ENCODE measurements around the gene IGFALS.

IGFALS gene

DNA sequence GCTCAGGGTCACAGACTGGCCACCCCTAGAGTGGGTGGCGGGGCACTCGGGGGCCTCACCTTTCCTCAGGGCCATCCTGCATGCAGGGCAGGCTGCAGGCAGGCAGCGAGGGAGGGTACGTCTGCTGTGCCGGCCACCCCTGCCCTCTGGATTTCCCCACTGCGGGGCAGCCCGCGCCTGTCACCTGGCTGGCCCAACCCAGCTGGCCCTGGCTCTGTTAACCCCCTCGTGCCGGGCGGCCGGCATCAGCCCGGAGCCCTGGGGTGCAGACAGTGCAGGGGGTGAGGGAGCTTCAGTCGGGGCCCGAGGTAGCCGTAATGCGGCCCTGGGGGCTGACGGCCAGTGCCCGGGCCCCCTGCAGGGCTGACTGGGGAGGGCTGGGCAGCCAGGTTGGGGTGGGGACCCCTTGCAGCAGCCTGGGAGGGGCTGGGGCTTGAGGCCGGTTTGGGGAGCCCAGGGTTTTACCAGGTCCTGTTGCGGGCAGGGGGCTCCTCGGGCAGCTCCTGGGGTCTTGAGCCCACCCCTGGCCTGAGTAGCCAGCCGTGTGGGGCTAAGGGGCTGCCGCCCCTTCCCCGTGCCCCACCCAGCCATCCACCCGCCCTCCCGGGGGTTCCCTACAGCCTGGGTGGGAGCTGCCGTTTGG, at the start of gene IGFALS:
TSS of gene IGFALS (minus strand) at position 128 of the 643 bp plus-strand sequence. CDS start at position 75, 53 bp downstream.
- DNase-seq, result no peak

DNA sequence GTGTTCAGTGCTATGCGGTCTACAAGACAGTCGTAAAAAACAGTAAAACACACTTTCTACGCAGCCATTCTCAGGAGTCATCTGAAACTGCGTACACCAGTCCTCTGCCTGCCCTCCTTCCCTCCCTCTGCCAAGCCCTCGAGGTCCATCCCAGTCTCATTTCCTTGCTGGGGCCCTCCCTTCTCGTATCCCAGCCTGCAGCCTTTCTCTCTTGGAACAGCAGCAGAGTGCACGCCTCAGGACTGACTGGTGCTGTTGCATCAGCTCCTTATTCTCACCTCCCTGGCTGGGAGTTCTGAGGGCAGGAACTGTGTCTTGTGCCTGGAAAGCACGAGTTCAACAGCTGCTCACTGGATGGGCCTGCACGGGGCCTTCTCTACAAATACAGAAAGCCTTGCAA, 46.0 kb upstream of the IGFALS start:
- DNase-seq, result no peak

DNA sequence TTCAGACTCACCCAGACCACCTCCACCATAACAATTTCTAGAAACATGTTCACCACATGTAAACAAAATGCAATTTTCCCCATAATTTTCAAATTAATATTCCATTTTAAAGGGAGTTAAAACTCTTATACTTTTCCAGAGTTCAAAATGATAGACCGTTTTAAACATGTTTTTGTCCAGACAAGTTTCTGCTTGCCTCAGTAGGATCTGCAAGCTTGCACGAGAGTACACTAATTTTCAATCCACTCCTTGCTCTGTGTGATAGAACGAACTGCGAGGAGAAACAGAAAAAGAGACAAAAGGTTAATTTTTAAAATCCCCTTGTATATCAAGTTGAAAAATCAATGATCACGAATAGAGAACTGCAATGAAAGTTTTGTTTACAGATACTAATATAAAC, 40.6 kb upstream of the IGFALS start:
- DNase-seq, result no peak

- no peak for DNase-seq
Measured at GRCh38 chr16:1832838-1833454, 39.4 kb upstream of the IGFALS start.

DNA sequence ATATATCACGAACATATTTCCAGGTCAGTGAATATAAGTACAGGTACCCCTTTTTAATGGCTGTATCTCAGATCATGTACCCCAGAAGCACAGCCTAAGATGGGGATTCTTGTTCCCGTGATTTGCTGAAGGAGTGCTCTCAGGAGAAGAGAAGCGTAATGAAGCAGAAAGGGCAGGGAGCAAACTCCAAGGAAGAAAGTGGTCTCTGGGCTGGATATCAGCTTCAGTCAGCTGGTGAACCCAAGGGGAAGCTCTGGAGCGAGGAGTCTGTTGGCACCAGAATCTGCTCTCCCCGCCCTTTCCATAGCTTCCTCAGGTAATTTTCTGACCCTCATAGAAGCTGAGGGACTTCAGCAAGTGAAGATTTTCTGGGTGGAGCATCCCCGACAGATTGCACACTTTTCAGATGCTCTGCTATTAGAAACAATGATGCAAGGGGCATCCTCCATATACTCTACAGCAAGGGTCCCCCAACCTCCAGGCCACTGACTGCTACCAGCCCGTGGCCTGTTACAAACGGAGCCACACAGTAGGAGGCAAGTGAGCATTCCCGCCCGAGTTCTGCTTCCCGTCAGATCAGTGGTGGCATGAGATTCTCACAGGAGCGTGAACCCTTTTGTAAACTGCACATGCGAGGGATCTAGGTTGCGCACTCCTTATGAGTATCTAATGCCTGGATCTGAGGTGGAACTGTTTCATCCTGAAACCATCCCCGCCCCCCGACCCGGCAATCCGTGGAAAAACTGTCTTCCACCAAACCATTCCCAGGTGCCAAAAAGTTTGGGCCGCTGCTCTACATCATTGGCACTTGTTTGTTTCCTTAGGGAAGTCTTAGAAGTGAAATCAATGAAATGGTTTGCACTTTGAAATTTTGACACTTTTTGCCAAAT, 37.9 kb upstream of the IGFALS start:
- no peak for DNase-seq

DNA sequence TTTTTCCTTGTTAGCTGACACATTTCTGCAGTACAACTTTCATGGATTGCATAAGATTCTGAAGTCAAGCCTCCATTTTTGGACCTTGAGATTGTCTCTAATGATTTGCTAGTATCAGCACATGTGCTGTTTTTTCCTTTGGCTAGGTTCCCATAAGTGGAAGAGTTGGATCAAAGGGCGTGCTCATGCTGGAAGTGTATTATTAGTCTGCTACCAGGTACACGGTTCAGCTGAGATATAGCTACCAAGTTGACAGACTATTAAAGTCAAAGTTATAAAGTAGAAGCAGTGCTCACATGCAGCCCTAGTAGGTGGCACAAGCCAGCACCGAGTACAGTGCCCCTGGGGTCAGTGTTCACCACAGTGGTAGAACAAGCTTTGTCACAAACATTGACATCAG, 36.7 kb upstream of the IGFALS start:
- no peak for DNase-seq

DNA sequence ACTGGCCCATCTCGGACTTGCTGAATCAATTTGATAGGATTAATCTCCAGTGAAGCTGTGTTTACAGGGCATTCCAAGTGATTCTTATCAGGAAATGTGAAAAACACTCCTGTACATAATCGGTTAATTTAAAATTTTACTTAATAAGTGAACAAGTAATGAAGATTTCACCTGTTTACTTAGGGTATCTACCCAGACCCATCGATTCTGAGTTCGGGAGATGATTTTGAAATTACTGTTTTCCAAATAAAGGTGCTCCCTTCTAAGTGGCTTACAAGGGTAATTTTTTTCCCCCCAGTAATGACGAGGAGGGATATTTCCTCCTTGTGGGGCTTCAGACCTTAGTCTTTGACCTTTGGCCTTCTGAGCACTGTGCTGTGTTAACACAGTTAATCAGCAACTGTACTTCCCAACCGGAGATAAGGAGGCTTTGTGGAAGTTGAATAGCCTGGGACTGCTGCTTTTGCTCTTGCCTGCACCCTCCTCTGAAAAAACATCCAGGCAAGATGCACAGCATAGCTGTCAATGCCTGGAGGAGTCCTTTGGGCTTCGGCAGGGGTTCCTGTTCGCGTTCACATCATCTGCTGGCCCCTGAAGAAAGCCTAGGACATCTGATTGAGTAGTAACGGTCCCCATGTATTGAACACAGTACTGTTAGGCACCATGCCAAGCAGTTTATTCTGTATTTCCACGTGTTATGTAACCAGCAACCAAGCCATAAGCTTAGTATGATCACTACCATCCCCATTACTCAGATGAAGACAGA, 35.3 kb upstream of the IGFALS start:
- no peak for DNase-seq

- peak; percentile 90 for DNase-seq
Measured at GRCh38 chr16:1826691-1827573, 33.4 kb upstream of the IGFALS start, which contains the start of the genes FAHD1 and HAGH. Gene FAHD1 (plus strand): TSS chr16:1827206. CDS start chr16:1827239, 33 bp downstream. Gene HAGH (minus strand): TSS chr16:1826825. CDS start chr16:1826787, 38 bp downstream.

DNA sequence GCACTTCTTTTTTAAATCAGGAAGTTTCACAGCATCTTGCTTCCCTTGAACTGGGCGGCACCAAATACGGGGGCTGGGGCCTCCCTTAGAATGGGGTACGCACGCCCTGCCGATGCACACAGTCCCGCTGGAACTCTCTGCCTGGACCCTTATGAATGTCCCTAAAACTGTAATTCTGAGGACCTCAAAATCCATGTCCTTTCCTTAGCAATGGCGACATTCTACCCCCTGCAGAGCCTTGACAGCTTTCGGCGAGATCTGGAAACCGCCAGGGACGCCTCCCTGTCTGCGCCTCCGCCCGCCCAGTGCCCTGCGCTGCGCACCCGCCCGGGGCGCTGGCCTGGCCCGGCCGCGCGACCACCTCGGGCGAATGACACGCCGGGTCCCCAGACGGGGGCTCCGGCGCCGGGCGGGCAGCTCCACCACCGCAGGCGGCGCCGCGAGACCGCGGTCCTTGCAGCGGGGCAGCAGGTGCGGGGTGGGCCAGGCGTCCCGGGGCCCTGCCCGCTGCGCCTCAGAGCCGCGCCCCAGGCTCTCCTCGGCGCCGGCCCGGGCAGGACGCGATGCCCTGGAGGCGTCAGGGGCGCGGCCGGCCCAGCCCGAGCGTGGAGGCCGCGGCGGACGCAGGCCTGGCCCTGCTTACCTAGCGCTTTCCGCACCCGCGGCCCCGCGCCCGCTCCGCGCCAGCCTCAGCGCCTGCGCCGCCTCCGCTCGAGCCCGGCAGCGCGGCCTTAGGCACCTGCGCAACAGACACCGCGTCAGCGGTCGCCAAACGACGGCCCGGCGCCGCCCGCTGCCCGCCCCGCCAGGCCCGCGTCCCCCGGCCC, 32.6 kb upstream of the IGFALS start:
- peak; percentile 66 for DNase-seq

GRCh38 chr16:1825381-1825863, 31.9 kb upstream of the IGFALS start:
- DNase-seq, result no peak

GRCh38 chr16:1823821-1824220, 30.3 kb upstream of the IGFALS start:
- no peak for DNase-seq

- no peak for DNase-seq
Measured at GRCh38 chr16:1822801-1823200, 29.3 kb upstream of the IGFALS start.

DNA sequence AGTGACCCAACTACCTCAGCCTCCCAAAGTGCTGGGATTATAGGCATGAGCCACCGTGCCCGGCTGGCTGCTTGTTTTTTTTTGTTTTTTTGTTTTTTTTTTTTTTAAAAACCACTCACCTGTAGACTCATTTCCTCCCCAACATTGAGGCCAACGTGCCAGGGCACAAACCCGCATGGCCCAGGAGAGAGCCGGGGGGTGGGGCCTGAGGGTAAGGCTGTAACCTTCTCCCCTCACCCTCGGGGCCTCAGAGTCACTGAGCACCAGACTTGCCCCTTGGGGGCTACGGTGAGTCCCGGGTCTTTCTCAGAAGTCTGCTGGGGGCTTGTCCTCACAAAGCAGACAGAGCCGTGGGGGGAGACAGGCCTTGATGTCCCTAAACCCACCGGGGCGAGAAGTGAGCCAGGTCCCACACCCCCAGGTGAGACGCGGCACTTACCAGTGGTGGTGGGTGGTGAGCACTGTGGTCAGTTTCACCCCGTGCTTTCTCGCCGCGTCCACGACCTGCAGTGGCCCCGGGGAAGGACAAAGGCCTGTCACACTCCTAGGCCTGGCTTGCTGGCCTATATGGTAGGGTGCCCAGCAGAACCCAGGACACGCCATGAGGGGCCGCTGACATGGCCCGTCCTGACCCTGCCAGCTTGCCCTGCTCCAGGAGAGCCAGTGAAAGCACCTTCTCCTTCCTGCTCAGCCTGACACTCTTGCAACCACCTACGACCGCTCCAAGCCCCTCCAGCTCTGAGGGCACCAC, 28.5 kb upstream of the IGFALS start:
- DNase-seq, result no peak

GRCh38 chr16:1820946-1821290, 27.4 kb upstream of the IGFALS start:
- no peak for DNase-seq

DNA sequence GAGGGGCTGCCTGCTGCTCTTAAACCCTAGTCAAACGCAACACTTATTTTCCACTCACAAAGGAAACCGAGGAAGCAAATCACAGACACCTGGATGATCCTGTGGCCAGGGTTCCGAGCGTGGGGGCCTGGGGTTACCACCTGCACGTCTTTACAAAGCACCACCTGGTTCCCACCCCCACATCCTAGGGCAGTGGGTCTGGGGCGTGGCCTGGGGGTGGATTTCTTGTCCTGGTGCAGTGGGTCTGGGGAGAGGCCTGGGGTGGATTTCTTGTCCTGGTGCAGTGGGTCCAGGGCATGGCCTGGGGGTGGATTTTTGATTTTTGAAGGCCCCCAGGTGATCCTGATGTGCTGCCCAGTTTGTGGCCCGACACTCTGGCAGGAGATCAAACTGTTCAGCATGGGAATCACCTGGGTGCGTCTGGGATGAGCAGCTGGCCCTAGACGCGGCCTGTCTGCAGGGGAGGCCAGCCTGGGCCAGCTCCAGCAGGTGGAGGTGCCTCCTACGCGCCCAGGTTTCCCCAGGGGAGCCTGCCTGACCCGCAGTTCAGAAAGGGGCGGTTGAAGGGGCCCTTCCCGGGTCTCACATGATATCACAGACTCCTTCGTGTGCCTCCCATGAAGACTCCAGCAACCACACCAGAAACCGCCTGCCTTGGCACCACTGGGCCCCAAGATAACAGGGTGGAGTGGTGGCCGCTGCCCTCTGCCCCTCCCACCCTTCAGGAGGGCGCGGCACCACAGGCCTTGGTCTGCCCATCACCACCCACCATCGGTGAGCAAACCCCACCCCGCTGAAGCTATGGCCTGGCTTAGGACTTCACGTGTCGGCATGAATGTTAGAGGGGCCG, 26.8 kb upstream of the IGFALS start:
- DNase-seq, result no peak

GRCh38 chr16:1819611-1820010, 26.1 kb upstream of the IGFALS start:
- DNase-seq, result no peak

- DNase-seq, result no peak
Measured at GRCh38 chr16:1818873-1819525, 25.5 kb upstream of the IGFALS start.

DNA sequence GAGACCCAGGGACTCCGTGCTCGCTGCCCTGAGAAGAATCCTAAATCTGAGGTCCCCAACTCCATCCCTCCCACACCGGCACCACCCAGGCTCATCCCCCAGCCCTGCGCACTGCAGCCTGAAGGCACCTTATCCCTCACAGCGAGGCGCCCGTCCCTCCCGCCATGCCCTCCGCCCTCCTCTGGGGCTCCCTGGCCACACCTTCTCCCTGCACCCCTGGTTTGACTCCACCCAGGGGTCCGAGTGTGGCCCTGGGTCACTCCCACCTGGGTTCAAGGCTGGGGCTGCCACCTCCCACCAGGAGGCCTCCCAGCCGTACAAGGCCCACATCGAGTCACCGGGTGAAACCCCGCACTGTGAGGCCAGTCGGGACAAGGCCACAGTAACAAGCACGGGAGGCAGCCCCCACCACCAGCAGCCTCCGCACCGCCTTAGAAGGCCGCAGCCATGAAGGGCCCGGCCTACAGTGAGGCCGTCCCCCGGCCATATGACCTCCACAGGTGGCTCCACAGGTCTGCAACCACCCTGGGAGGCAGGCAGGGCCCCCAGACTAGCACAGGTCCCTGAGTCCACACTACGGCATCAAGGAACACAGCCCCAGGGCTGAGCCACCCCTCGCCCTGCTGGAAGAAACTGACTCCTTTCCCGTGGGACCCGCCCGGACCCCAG, 24.8 kb upstream of the IGFALS start:
- no peak for DNase-seq

All from NCI-H2171 (cell line).